Activated T-cell treated with anti-CD3 and anti-CD28 coated beads, Interleukin-2, amount 50 U/mL, for 72 hours (primary cell): Measurements from ENCODE around the gene CAMKK1. TPM values are rescaled to one million over a fixed set of nuclear protein-coding genes. Genes with fewer than 3 reads are reported as not detected.

ENCODE experiments used
- ATAC-seq, 2 donors: fragments of 150-1000 bp; cut with Tn5 transposase; replicated peaks in 1 of 2; 2 replicates each; pipeline ENCODE4 v1.10.0; 2021; ENCODE audit warnings: moderate library complexity in 2 of 2, mild to moderate bottlenecking in 1 of 2
- DNase-seq, 2 donors: peaks; one replicate each; pipeline ENCODE4 v3.0.0; 2021 to 2022; ENCODE audit warnings: mixed read lengths in 1 of 2
- H3K27ac Mint-ChIP-seq: one replicate; pipeline ENCODE4 v1.8.0; 2022; ENCODE audit warnings: mild to moderate bottlenecking, moderate library complexity, mixed read lengths
- H3K27me3 Mint-ChIP-seq: one replicate; pipeline ENCODE4 v1.8.0; 2022; ENCODE audit warnings: low read depth, mixed read lengths
- H3K36me3 Mint-ChIP-seq, 2 donors: one replicate each; pipeline ENCODE4 v1.8.0; 2022; ENCODE audit warnings: mixed read lengths in 2 of 2, mild to moderate bottlenecking in 1 of 2; ENCODE audit not compliant: insufficient read depth in 2 of 2
- H3K4me1 Mint-ChIP-seq: one replicate; pipeline ENCODE4 v1.8.0; 2022; ENCODE audit warnings: low read depth, mixed read lengths
- H3K4me3 Mint-ChIP-seq, 2 donors: one replicate each; pipeline ENCODE4 v1.8.0; 2022; ENCODE audit warnings: mild to moderate bottlenecking in 2 of 2, mixed read lengths in 2 of 2, moderate library complexity in 2 of 2
- H3K9me3 Mint-ChIP-seq, 2 donors: one replicate each; pipeline ENCODE4 v1.8.0; 2022; ENCODE audit warnings: mixed read lengths in 2 of 2
- total RNA-seq, 2 donors: library from RNA; stranded (reverse); gene quantifications; one replicate each; pipeline ENCODE4 v1.2.3, GENCODE V29; 2022

Gene CAMKK1
- total RNA-seq, 2 donors from 2014 or later = 2.2 to 2.6 TPM

GRCh38 chr17:3913531-3914311, 20.9 kb upstream of the CAMKK1 start:
- H3K4me3 Mint-ChIP-seq = peak overlapping the region in 1 of 2 donors; percentile 40
- no peaks in the 10 kb centered on the region for H3K9me3 Mint-ChIP-seq
- peaks cover 42% of the 10 kb centered on the region for H3K4me1 Mint-ChIP-seq

GRCh38 chr17:3912827-3913226, 20.0 kb upstream of the CAMKK1 start:
- H3K4me3 Mint-ChIP-seq = no peak overlapping the region
- no peaks in the 10 kb centered on the region for H3K27me3 Mint-ChIP-seq
- no peaks in the 10 kb centered on the region for H3K9me3 Mint-ChIP-seq
- ATAC-seq (no peak), DNase-seq (no peak)
- H3K4me1 Mint-ChIP-seq = peaks cover 42% of the 10 kb centered on the region
- H3K27ac Mint-ChIP-seq = no peak overlapping the region
- no peaks in the 10 kb centered on the region for H3K36me3 Mint-ChIP-seq

More at GRCh38 chr17:3913531-3914311, 20.9 kb upstream of the CAMKK1 start:
- H3K36me3 Mint-ChIP-seq = no peaks in the 10 kb centered on the region
- H3K27me3 Mint-ChIP-seq = no peaks in the 10 kb centered on the region
- DNase-seq (peak; percentile 85 to 87), ATAC-seq (peak; percentile 66 to 76)
- H3K27ac Mint-ChIP-seq = no peak overlapping the region

- H3K4me3 Mint-ChIP-seq = peak overlapping the region; percentile 59 to 61
- DNase-seq (peak; percentile 60 to 77), ATAC-seq (peak; percentile 77 to 86)
- H3K27ac Mint-ChIP-seq = peak overlapping the region; percentile 7
- no peaks in the 10 kb centered on the region for H3K9me3 Mint-ChIP-seq
- no peaks in the 10 kb centered on the region for H3K27me3 Mint-ChIP-seq
- no peaks in the 10 kb centered on the region for H3K36me3 Mint-ChIP-seq
- H3K4me1 Mint-ChIP-seq = peaks cover 41% of the 10 kb centered on the region
Measured at GRCh38 chr17:3911271-3912053, 18.6 kb upstream of the CAMKK1 start.

- H3K27me3 Mint-ChIP-seq = no peaks in the 10 kb centered on the region
- DNase-seq (no peak), ATAC-seq (no peak)
- H3K4me1 Mint-ChIP-seq = peaks cover 33% of the 10 kb centered on the region
- peak overlapping the region; percentile 59 to 61 for H3K4me3 Mint-ChIP-seq
- H3K9me3 Mint-ChIP-seq = no peaks in the 10 kb centered on the region
- H3K27ac Mint-ChIP-seq = peak overlapping the region; percentile 7
- H3K36me3 Mint-ChIP-seq = no peaks in the 10 kb centered on the region
Measured at GRCh38 chr17:3910420-3911270, 17.8 kb upstream of the CAMKK1 start.

GRCh38 chr17:3909257-3909656, 16.4 kb upstream of the CAMKK1 start:
- H3K4me3 Mint-ChIP-seq = no peak overlapping the region
- H3K9me3 Mint-ChIP-seq = no peaks in the 10 kb centered on the region
- H3K27ac Mint-ChIP-seq = no peak overlapping the region
- no peaks in the 10 kb centered on the region for H3K27me3 Mint-ChIP-seq
- peaks cover 19% of the 10 kb centered on the region for H3K4me1 Mint-ChIP-seq
- DNase-seq (no peak), ATAC-seq (no peak)
- no peaks in the 10 kb centered on the region for H3K36me3 Mint-ChIP-seq

GRCh38 chr17:3907483-3908216, 14.8 kb upstream of the CAMKK1 start:
- Mint-ChIP-seq H3K36me3 (no peaks in the 10 kb centered on the region), H3K27ac (no peak overlapping the region), H3K27me3 (no peaks in the 10 kb centered on the region), H3K4me3 (no peak overlapping the region), H3K4me1 (peaks cover 12% of the 10 kb centered on the region), H3K9me3 (no peaks in the 10 kb centered on the region)
- ATAC-seq (no peak), DNase-seq (no peak)

GRCh38 chr17:3906881-3907280, 14.0 kb upstream of the CAMKK1 start:
- Mint-ChIP-seq H3K9me3 (no peaks in the 10 kb centered on the region), H3K27me3 (no peaks in the 10 kb centered on the region), H3K4me1 (peaks cover 10% of the 10 kb centered on the region), H3K36me3 (no peaks in the 10 kb centered on the region), H3K27ac (no peak overlapping the region), H3K4me3 (no peak overlapping the region)
- DNase-seq (no peak), ATAC-seq (no peak)

GRCh38 chr17:3905017-3905520, 12.2 kb upstream of the CAMKK1 start:
- Mint-ChIP-seq H3K36me3 (no peaks in the 10 kb centered on the region), H3K27me3 (no peaks in the 10 kb centered on the region), H3K4me3 (no peak overlapping the region), H3K27ac (no peak overlapping the region), H3K4me1 (no peaks in the 10 kb centered on the region), H3K9me3 (no peaks in the 10 kb centered on the region)
- DNase-seq (no peak), ATAC-seq (no peak)

- H3K9me3 Mint-ChIP-seq = no peaks in the 10 kb centered on the region
- no peaks in the 10 kb centered on the region for H3K27me3 Mint-ChIP-seq
- H3K4me3 Mint-ChIP-seq = no peak overlapping the region
Measured at GRCh38 chr17:3904501-3904900, 11.6 kb upstream of the CAMKK1 start.

GRCh38 chr17:3903881-3904290, 11.0 kb upstream of the CAMKK1 start:
- Mint-ChIP-seq H3K4me1 (no peaks in the 10 kb centered on the region), H3K9me3 (no peaks in the 10 kb centered on the region), H3K4me3 (no peak overlapping the region), H3K27me3 (no peaks in the 10 kb centered on the region), H3K36me3 (no peaks in the 10 kb centered on the region), H3K27ac (no peak overlapping the region)
- no peak for ATAC-seq
- DNase-seq = no peak

More at GRCh38 chr17:3904501-3904900, 11.6 kb upstream of the CAMKK1 start:
- DNase-seq (no peak), ATAC-seq (no peak)
- no peak overlapping the region for H3K27ac Mint-ChIP-seq
- H3K4me1 Mint-ChIP-seq = no peaks in the 10 kb centered on the region
- no peaks in the 10 kb centered on the region for H3K36me3 Mint-ChIP-seq

- DNase-seq = no peak
- no peak overlapping the region for H3K27ac Mint-ChIP-seq
- H3K36me3 Mint-ChIP-seq = no peaks in the 10 kb centered on the region
- no peak for ATAC-seq
- H3K9me3 Mint-ChIP-seq = no peaks in the 10 kb centered on the region
- H3K27me3 Mint-ChIP-seq = no peaks in the 10 kb centered on the region
- no peaks in the 10 kb centered on the region for H3K4me1 Mint-ChIP-seq
- H3K4me3 Mint-ChIP-seq = no peak overlapping the region
Measured at GRCh38 chr17:3903051-3903825, 10.4 kb upstream of the CAMKK1 start.

GRCh38 chr17:3900646-3901045, 7.8 kb upstream of the CAMKK1 start:
- Mint-ChIP-seq H3K9me3 (no peaks in the 10 kb centered on the region), H3K4me3 (no peak overlapping the region), H3K27ac (no peak overlapping the region), H3K27me3 (no peaks in the 10 kb centered on the region), H3K36me3 (no peaks in the 10 kb centered on the region), H3K4me1 (no peaks in the 10 kb centered on the region)
- DNase-seq = no peak
- no peak for ATAC-seq
